ENCODE results near the gene TGIF2. TPM values are rescaled to one million over a fixed set of nuclear protein-coding genes. Genes with fewer than 3 reads are reported as not detected.
A peak's percentile ranks its signal among the peaks of the same experiment; 100 is the strongest.

Gene TGIF2
- total RNA-seq, 1 donor from 2014 or later: 43.8 TPM

DNA sequence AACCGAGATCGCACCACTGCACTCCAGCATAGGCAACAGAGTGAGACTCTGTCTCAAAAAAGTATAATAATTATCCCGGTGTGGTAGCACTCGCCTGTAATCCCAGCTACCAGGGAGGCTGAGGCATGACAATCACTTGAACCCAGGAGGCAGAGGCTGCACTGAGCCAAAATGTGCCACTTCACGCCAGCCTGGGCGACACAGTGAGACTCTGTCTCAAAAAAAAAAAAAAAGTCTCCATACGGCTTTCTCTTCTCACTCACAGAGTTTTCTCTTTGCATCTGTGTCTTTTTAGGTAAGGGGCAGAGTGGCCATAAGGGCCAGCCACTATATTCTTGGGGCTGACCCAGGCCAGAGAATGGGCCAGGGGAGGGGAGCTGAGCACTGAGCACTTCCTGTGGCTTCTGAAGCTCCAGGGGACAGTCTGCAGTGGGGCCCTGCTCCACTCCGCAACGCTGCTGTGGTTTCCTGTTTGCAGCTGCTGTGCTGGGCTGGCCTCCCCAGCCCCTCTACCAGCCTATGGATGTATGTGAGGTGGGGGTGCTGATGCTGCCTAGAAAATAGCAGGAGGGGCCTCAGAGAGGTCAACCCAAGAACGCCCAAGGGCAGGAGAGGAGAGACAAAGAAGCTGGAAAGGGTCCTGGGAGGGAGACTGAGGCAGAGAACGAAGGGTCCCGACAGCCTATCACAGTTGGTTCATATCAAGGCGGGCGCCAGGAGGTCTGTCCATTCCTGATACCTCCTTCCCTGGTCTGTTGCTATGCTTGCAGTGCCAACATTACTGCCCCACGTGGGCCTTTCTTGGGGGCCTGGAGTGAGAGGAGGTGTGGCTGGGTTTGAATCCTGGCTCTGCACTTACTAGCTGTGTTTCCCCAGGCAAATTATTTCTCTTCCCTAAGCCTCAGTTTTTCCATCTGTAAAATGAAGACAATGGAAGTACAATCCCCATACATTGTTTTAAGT lies 56.6 kb downstream of the TGIF2 start:
- no peaks in the 10 kb centered on the region for H3K36me3 Mint-ChIP-seq (ENCODE audit: low read depth)
- TF ChIP-seq, protein P1, sequence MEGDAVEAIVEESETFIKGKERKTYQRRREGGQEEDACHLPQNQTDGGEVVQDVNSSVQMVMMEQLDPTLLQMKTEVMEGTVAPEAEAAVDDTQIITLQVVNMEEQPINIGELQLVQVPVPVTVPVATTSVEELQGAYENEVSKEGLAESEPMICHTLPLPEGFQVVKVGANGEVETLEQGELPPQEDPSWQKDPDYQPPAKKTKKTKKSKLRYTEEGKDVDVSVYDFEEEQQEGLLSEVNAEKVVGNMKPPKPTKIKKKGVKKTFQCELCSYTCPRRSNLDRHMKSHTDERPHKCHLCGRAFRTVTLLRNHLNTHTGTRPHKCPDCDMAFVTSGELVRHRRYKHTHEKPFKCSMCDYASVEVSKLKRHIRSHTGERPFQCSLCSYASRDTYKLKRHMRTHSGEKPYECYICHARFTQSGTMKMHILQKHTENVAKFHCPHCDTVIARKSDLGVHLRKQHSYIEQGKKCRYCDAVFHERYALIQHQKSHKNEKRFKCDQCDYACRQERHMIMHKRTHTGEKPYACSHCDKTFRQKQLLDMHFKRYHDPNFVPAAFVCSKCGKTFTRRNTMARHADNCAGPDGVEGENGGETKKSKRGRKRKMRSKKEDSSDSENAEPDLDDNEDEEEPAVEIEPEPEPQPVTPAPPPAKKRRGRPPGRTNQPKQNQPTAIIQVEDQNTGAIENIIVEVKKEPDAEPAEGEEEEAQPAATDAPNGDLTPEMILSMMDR (IDR thresholded peaks at IDR 0.05): no peak
- H3K4me1 Mint-ChIP-seq: peaks cover 9% of the 10 kb centered on the region
- DNase-seq (no peak), ATAC-seq (ENCODE audit: low read depth) (peak; percentile 66)
- ChIA-PET POLR2A (interaction anchor here (0.9 kb wide), 1 partner anchor 25 kb away, joined by 5 read pairs; the partner anchor contains the start of gene RAB5IF), CTCF (no interaction called here)
- H3K27ac Mint-ChIP-seq: peak overlapping the region; percentile 41
- H3K9me3 Mint-ChIP-seq: no peaks in the 10 kb centered on the region
- no peak overlapping the region for H3K4me3 Mint-ChIP-seq
- H3K27me3 Mint-ChIP-seq: no peaks in the 10 kb centered on the region
- intact Hi-C loops (cut with micrococcal nuclease): no loop called here

DNA sequence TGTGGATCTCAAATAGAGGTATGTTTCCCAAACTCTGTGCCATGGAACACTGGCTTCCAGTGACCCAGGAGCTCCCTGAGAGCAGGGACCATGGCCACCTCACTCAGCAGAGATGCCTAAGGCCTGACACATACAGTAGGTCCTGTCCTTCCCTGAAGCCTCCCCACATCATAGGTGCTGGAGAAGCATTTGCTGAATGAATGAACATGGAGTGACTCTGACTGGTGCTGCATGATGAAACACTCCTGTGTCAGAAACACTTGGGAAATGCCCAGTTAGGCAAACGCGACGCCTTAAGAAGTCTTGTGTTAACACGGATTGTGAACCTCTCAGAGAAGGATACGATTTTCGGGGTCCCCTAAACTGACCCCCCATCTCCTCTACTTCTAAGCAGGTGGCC lies 58.2 kb downstream of the TGIF2 start:
- H3K9me3 Mint-ChIP-seq: no peaks in the 10 kb centered on the region
- no peaks in the 10 kb centered on the region for H3K27me3 Mint-ChIP-seq
- TF ChIP-seq, protein P1 (IDR thresholded peaks at IDR 0.05): no peak
- H3K36me3 Mint-ChIP-seq (ENCODE audit: low read depth): no peaks in the 10 kb centered on the region
- no peak overlapping the region for H3K4me3 Mint-ChIP-seq
- H3K27ac Mint-ChIP-seq: no peak overlapping the region
- ATAC-seq (ENCODE audit: low read depth) (no peak), DNase-seq (no peak)
- H3K4me1 Mint-ChIP-seq: peaks cover 9% of the 10 kb centered on the region
- CTCF ChIA-PET: no interaction called here
- intact Hi-C loops (cut with micrococcal nuclease): no loop called here
- POLR2A ChIA-PET: no interaction called here

DNA sequence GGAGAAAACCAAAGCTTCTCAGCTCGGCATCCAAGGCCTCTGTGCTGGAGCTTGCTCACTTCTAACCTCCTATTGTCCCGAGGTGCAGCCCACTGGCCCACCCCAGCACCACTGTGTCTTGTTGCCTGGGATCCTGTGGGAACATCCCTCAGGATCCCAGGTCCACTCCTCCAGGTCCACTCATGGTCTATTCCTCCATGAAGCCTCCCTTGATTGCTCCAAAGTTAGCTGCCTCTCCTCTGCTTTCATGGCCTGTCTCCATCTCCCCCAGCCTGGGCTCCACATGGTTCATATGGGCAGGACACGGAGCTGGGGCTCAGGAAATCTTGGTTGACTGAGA lies 58.7 kb downstream of the TGIF2 start:
- no peaks in the 10 kb centered on the region for H3K9me3 Mint-ChIP-seq
- peaks cover 9% of the 10 kb centered on the region for H3K4me1 Mint-ChIP-seq
- no peak for DNase-seq
- H3K27ac Mint-ChIP-seq: no peak overlapping the region
- POLR2A ChIA-PET: interaction anchor here (0.6 kb wide), 1 partner anchor 800 kb away, joined by 3 read pairs; no protein-coding TSS in a partner anchor
- H3K36me3 Mint-ChIP-seq (ENCODE audit: low read depth): no peaks in the 10 kb centered on the region
- no peak for ATAC-seq (ENCODE audit: low read depth)
- intact Hi-C loops (cut with micrococcal nuclease): no loop called here
- CTCF ChIA-PET: no interaction called here
- TF ChIP-seq, protein P1 (IDR thresholded peaks at IDR 0.05): no peak
- no peak overlapping the region for H3K4me3 Mint-ChIP-seq
- H3K27me3 Mint-ChIP-seq: no peaks in the 10 kb centered on the region

DNA sequence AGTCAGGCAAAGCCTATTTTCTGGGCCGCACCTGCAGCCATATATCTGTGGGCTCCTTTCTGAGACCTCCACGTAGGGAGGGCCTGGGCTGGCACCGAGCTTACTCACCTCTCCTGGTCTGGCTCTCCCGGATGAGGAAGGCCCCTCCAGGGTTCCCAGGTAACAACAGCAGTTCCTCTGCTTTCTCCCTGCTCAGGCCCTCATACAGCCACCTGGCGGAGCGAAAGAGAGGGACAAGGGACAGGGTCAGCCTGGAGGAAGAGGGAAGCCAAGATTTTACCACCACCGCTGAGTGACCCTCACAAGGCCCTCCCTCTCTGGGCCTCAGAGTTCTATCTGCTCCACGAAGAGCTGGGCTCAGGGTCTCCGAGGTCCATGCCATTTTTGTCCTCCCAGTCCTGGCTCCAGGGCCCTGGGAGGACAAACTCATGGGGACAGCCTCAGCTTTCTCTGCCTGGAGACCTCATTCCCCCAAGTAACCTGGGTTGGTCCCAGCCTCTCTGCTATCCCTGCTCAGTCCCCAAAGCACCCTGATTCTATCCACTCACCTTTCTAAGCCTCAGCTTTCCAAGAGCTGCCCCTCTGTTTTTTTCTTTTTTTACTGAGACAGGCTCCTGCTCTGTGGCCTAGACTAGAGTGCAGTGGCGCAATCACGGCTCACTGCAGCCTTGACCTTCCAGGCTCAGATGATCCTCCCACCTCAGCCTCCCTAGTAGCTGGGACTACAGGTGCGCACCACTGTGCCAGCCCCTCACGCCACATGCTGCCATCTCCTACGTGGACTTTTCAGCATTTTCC lies 59.3 kb downstream of the TGIF2 start:
- ChIA-PET POLR2A (interaction anchor here (0.6 kb wide), 1 partner anchor 799 kb away, joined by 3 read pairs; no protein-coding TSS in a partner anchor), CTCF (no interaction called here)
- no peak overlapping the region for H3K27ac Mint-ChIP-seq
- TF ChIP-seq, protein P1 (IDR thresholded peaks at IDR 0.05): no peak
- intact Hi-C loops (cut with micrococcal nuclease): no loop called here
- ATAC-seq (ENCODE audit: low read depth): no peak
- no peaks in the 10 kb centered on the region for H3K27me3 Mint-ChIP-seq
- DNase-seq: no peak
- no peaks in the 10 kb centered on the region for H3K9me3 Mint-ChIP-seq
- peaks cover 9% of the 10 kb centered on the region for H3K4me1 Mint-ChIP-seq
- no peak overlapping the region for H3K4me3 Mint-ChIP-seq
- no peaks in the 10 kb centered on the region for H3K36me3 Mint-ChIP-seq (ENCODE audit: low read depth)

DNA sequence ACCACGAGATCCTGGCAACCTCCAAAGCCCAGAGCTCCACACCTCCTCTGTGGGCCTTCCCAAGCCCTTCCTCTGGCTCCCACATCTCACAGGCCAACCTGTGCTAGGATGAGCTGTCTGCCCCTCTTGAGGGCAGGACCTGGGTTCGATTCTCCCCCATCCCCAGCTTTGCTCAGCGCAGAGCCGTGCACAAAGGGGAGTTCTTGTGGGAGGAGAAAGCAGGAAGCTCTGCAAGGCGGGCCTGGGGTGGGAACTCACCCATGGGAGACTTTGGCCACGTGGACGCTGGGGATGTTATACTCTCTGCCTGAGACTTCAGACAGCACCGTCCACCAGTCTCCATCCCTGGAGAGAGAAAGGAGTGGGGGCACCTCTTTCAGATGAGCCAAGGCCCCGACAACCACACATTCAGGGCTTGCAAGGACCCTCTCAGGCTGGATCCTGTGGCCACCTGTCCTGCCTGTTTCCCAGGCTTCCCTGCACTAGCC lies 59.9 kb downstream of the TGIF2 start:
- H3K27ac Mint-ChIP-seq: no peak overlapping the region
- ChIA-PET POLR2A (no interaction called here), CTCF (no interaction called here)
- no peak overlapping the region for H3K4me3 Mint-ChIP-seq
- H3K4me1 Mint-ChIP-seq: peaks cover 9% of the 10 kb centered on the region
- intact Hi-C loops (cut with micrococcal nuclease): no loop called here
- DNase-seq: no peak
- TF ChIP-seq, protein P1 (IDR thresholded peaks at IDR 0.05): no peak
- H3K27me3 Mint-ChIP-seq: no peaks in the 10 kb centered on the region
- H3K9me3 Mint-ChIP-seq: no peaks in the 10 kb centered on the region
- no peak for ATAC-seq (ENCODE audit: low read depth)
- no peaks in the 10 kb centered on the region for H3K36me3 Mint-ChIP-seq (ENCODE audit: low read depth)

Measured in activated B cell treated with CpG ODN at 0.5 μM for 24 hours (primary cell).